Astrocyte (in vitro differentiated cells and primary cell): Measurements from ENCODE around the gene ITGA3. TPM values are rescaled to one million over a fixed set of nuclear protein-coding genes. Genes with fewer than 3 reads are reported as not detected.

ENCODE experiments used
- DNase-seq: peaks from one replicate; pipeline ENCODE4 v3.0.0-alpha.2; 2010; ENCODE audit warnings: low read depth
- FAIRE-seq: peaks from 2 replicates; lab custom pipeline; 2011; peaks lifted over from hg19 to GRCh38; lab: Jason Lieb, UNC
- H2AFZ ChIP-seq: 2 replicates; pipeline ENCODE4 v1.6.0; 2012; ENCODE audit warnings: low read depth, low read length, inconsistent platforms
- H3K27ac ChIP-seq: 2 replicates; pipeline ENCODE4 v1.5.1; 2011; ENCODE audit warnings: low read depth, low read length, inconsistent platforms
- H3K27me3 ChIP-seq: 2 replicates; pipeline ENCODE4 v1.6.0; 2011; ENCODE audit warnings: low read length, inconsistent platforms; ENCODE audit not compliant: insufficient read depth
- H3K36me3 ChIP-seq: 2 replicates; pipeline ENCODE4 v1.5.1; 2011; ENCODE audit warnings: low read length, inconsistent platforms; ENCODE audit not compliant: insufficient read depth
- H3K4me1 ChIP-seq: 2 replicates; pipeline ENCODE4 v1.5.1; 2011; ENCODE audit warnings: low read length, inconsistent platforms; ENCODE audit not compliant: insufficient read depth
- H3K4me2 ChIP-seq: 2 replicates; pipeline ENCODE4 v1.6.0; 2012; ENCODE audit warnings: low read length, inconsistent platforms
- H3K4me3 ChIP-seq: 2 replicates; pipeline ENCODE4 v1.5.1; 2011; ENCODE audit warnings: low read depth, mild to moderate bottlenecking, low read length, inconsistent platforms; ENCODE audit not compliant: insufficient read depth
- H3K79me2 ChIP-seq: 2 replicates; pipeline ENCODE4 v1.6.0; 2012; ENCODE audit warnings: mild to moderate bottlenecking, low read length, inconsistent platforms; ENCODE audit not compliant: insufficient read depth
- H3K9ac ChIP-seq: 2 replicates; pipeline ENCODE4 v1.6.0; 2012; ENCODE audit warnings: mild to moderate bottlenecking, low read length, inconsistent platforms
- H3K9me3 ChIP-seq: 2 replicates; pipeline ENCODE4 v1.5.1; 2012; ENCODE audit warnings: low read depth, mild to moderate bottlenecking, low read length, inconsistent platforms; ENCODE audit not compliant: insufficient read depth
- H4K20me1 ChIP-seq: 2 replicates; pipeline ENCODE4 v1.6.0; 2012; ENCODE audit warnings: low read length, inconsistent platforms; ENCODE audit not compliant: insufficient read depth
- H3K27ac Mint-ChIP-seq: one replicate; pipeline ENCODE4 v1.8.0; 2021; ENCODE audit warnings: mild to moderate bottlenecking, mixed read lengths; ENCODE audit not compliant: unreplicated experiment
- H3K27me3 Mint-ChIP-seq: one replicate; pipeline ENCODE4 v1.8.0; 2021; ENCODE audit warnings: low read depth, mixed read lengths; ENCODE audit not compliant: unreplicated experiment
- H3K36me3 Mint-ChIP-seq: one replicate; pipeline ENCODE4 v1.8.0; 2021; ENCODE audit warnings: low read depth, mixed read lengths; ENCODE audit not compliant: unreplicated experiment
- H3K4me1 Mint-ChIP-seq: one replicate; pipeline ENCODE4 v1.8.0; 2021; ENCODE audit warnings: low read depth, mixed read lengths; ENCODE audit not compliant: unreplicated experiment
- H3K4me3 Mint-ChIP-seq: one replicate; pipeline ENCODE4 v1.8.0; 2021; ENCODE audit warnings: mild to moderate bottlenecking, moderate library complexity, mixed read lengths; ENCODE audit not compliant: unreplicated experiment
- H3K9me3 Mint-ChIP-seq: one replicate; pipeline ENCODE4 v1.8.0; 2021; ENCODE audit warnings: mild to moderate bottlenecking, mixed read lengths; ENCODE audit not compliant: unreplicated experiment
- EZH2 ChIP-seq: IDR thresholded peaks from 2 replicates; pipeline ENCODE4 v1.6.1; 2012; ENCODE audit warnings: mild to moderate bottlenecking, low read length, inconsistent platforms; ENCODE audit not compliant: insufficient read depth
- total RNA-seq: library from RNA; stranded (reverse); gene quantifications from 2 replicates; pipeline ENCODE4 v1.2.1, GENCODE V29; 2021
- TF ChIP-seq, protein P1 (sequence below): IDR thresholded peaks from 2 replicates; pipeline ENCODE4 v1.5.1; 2011; ENCODE audit warnings: low read depth, mild to moderate bottlenecking, inconsistent platforms, low read length, moderate library complexity; ENCODE audit not compliant: insufficient read depth

Gene ITGA3
- total RNA-seq, 1 donor from 2014 or later, result 319 TPM

DNA sequence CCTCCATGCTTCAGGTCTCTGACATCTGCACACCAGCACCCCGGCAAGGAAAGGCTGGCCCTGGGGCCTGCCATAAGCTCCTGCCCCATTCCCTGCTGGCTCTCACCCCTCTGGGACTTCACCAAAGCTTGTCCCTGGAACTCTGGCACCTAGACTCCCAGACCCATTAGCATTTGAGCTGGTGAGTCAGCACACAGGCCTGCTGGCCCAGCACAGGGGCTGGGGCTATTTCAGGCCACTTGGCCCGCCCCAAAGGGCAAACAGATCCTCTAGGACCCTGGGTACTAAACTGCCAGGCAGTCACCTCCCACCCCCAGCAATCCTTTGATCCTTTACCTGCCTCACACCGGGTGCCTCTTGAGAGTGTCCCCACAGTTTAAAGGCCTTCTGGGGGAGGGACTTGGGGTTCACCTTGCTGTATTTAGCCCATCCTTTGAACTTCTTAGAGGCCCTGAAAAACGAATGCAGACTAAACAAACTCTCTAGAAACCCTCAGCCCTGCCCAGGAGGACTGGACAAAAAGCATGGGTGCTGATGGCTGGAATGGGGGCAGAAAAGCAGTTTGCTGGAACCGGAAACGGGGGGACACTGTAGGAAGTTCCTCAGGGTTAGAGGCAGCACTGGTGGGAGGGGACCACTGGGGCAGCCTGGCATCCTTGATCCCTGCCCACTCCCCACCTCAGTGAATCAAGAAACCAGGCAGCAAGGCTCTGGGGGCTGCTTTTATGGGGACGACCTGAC, 77.3 kb downstream of the ITGA3 start:
- H3K27ac Mint-ChIP-seq, result no peak overlapping the region
- Histone ChIP-seq H3K4me3 (no peak overlapping the region), H4K20me1 (peaks cover 59% of the 10 kb centered on the region), H2AFZ (no peak overlapping the region), H3K9me3 (no peaks in the 10 kb centered on the region), H3K4me2 (peak overlapping the region; percentile 24), H3K27me3 (no peaks in the 10 kb centered on the region), H3K27ac (peak overlapping the region; percentile 25), H3K4me1 (peaks cover 17% of the 10 kb centered on the region), H3K79me2 (peaks cover 13% of the 10 kb centered on the region), H3K9ac (peak overlapping the region; percentile 9), H3K36me3 (peaks cover 12% of the 10 kb centered on the region)
- DNase-seq, result peak; percentile 59
- FAIRE-seq, result no peak
- H3K27me3 Mint-ChIP-seq, result no peaks in the 10 kb centered on the region
- TF ChIP-seq, protein P1, sequence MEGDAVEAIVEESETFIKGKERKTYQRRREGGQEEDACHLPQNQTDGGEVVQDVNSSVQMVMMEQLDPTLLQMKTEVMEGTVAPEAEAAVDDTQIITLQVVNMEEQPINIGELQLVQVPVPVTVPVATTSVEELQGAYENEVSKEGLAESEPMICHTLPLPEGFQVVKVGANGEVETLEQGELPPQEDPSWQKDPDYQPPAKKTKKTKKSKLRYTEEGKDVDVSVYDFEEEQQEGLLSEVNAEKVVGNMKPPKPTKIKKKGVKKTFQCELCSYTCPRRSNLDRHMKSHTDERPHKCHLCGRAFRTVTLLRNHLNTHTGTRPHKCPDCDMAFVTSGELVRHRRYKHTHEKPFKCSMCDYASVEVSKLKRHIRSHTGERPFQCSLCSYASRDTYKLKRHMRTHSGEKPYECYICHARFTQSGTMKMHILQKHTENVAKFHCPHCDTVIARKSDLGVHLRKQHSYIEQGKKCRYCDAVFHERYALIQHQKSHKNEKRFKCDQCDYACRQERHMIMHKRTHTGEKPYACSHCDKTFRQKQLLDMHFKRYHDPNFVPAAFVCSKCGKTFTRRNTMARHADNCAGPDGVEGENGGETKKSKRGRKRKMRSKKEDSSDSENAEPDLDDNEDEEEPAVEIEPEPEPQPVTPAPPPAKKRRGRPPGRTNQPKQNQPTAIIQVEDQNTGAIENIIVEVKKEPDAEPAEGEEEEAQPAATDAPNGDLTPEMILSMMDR, result no peak
- TF ChIP-seq EZH2, result no peak
- peaks cover 16% of the 10 kb centered on the region for H3K36me3 Mint-ChIP-seq
- no peak overlapping the region for H3K4me3 Mint-ChIP-seq
- H3K9me3 Mint-ChIP-seq, result no peaks in the 10 kb centered on the region
- peaks cover 18% of the 10 kb centered on the region for H3K4me1 Mint-ChIP-seq

DNA sequence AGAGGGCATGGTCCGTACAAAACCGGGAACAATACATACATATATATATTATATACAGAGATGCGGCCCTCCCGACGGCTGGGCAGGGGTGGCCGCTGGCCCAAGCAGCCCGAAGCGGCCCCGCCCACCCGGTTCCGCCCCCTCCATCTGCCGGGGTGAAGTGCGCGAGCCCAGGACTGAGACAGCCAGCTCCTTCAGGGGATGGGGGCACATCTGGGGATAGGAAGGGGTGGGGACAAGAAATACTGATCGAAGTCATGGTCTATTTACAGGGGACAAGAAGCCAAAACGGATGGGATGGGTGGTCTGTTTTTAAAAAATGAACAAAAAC, 77.8 kb downstream of the ITGA3 start:
- H3K9me3 ChIP-seq, result no peaks in the 10 kb centered on the region
- peaks cover 18% of the 10 kb centered on the region for H3K36me3 ChIP-seq
- no peak overlapping the region for H3K4me2 ChIP-seq
- H3K27ac ChIP-seq, result no peak overlapping the region
- H2AFZ ChIP-seq, result no peak overlapping the region
- peaks cover 13% of the 10 kb centered on the region for H3K4me1 ChIP-seq
- DNase-seq, result no peak
- FAIRE-seq, result no peak
- H3K4me3 ChIP-seq, result no peak overlapping the region
- no peaks in the 10 kb centered on the region for H3K27me3 ChIP-seq
- Mint-ChIP-seq H3K27ac (no peak overlapping the region), H3K9me3 (no peaks in the 10 kb centered on the region), H3K27me3 (no peaks in the 10 kb centered on the region), H3K4me3 (no peak overlapping the region), H3K36me3 (peaks cover 22% of the 10 kb centered on the region), H3K4me1 (peaks cover 17% of the 10 kb centered on the region)
- peaks cover 13% of the 10 kb centered on the region for H3K79me2 ChIP-seq
- H3K9ac ChIP-seq, result no peak overlapping the region
- peaks cover 61% of the 10 kb centered on the region for H4K20me1 ChIP-seq
- no peak for TF ChIP-seq EZH2
- TF ChIP-seq, protein P1, result no peak
